Measurements from ENCODE around the gene TXNDC5. TPM values are rescaled to one million over a fixed set of nuclear protein-coding genes. Genes with fewer than 3 reads are reported as not detected.

Gene TXNDC5
- total RNA-seq, 1 experiment from 2014 or later, result 177 TPM

- ChIA-PET POLR2A (no interaction called here), CTCF (no interaction called here)
- TF ChIP-seq TCF7L2 (IDR thresholded peaks at IDR 0.05; ENCODE audit: low read depth, low read length) (no peak), POLR2AphosphoS5 (IDR thresholded peaks at IDR 0.05; ENCODE audit: low read depth, low read length) (no peak), CTCF (IDR thresholded peaks at IDR 0.05) (no peak), SIN3A (IDR thresholded peaks at IDR 0.05; ENCODE audit: borderline replicate concordance, insufficient read depth, low read depth, low read length) (no peak)
- TF ChIP-seq, protein P1, sequence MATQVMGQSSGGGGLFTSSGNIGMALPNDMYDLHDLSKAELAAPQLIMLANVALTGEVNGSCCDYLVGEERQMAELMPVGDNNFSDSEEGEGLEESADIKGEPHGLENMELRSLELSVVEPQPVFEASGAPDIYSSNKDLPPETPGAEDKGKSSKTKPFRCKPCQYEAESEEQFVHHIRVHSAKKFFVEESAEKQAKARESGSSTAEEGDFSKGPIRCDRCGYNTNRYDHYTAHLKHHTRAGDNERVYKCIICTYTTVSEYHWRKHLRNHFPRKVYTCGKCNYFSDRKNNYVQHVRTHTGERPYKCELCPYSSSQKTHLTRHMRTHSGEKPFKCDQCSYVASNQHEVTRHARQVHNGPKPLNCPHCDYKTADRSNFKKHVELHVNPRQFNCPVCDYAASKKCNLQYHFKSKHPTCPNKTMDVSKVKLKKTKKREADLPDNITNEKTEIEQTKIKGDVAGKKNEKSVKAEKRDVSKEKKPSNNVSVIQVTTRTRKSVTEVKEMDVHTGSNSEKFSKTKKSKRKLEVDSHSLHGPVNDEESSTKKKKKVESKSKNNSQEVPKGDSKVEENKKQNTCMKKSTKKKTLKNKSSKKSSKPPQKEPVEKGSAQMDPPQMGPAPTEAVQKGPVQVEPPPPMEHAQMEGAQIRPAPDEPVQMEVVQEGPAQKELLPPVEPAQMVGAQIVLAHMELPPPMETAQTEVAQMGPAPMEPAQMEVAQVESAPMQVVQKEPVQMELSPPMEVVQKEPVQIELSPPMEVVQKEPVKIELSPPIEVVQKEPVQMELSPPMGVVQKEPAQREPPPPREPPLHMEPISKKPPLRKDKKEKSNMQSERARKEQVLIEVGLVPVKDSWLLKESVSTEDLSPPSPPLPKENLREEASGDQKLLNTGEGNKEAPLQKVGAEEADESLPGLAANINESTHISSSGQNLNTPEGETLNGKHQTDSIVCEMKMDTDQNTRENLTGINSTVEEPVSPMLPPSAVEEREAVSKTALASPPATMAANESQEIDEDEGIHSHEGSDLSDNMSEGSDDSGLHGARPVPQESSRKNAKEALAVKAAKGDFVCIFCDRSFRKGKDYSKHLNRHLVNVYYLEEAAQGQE (IDR thresholded peaks at IDR 0.05; ENCODE audit: insufficient read depth in 1 of 2, low read depth in 2 of 2, low read length in 1 of 2), result no peak
- Histone ChIP-seq H3K36me3 (ENCODE audit: control insufficient read depth, insufficient read depth, low read length) (no peaks in the 10 kb centered on the region), H3K4me3 (ENCODE audit: low read depth in 2 of 2, low read length in 2 of 2) (no peak overlapping the region), H3K27ac (ENCODE audit: low read length) (no peak overlapping the region), H3K27me3 (ENCODE audit: control insufficient read depth, insufficient read depth, low read length) (no peaks in the 10 kb centered on the region; the same call in 1 of the 2 replicates), H3K4me1 (ENCODE audit: control insufficient read depth, insufficient read depth, low read length) (no peaks in the 10 kb centered on the region), H3K9me3 (ENCODE audit: control insufficient read depth, insufficient read depth, low read depth, low read length) (no peaks in the 10 kb centered on the region)
- no peak for ATAC-seq
- intact Hi-C loops (cut with micrococcal nuclease; ENCODE audit: unreplicated experiment) (no loop called here), in situ Hi-C loops (cut with HindIII; ENCODE audit: low pct_unique_long_range_greater_than_20kb, low sequenced_read_pairs) (no loop called here)
- no TSS peak for BruUV-seq (replicated peaks)
- no peak for DNase-seq (ENCODE audit: low read depth, low spot score)
Measured at GRCh38 chr6:7932625-7933024, 22.0 kb upstream of the TXNDC5 start.

DNA sequence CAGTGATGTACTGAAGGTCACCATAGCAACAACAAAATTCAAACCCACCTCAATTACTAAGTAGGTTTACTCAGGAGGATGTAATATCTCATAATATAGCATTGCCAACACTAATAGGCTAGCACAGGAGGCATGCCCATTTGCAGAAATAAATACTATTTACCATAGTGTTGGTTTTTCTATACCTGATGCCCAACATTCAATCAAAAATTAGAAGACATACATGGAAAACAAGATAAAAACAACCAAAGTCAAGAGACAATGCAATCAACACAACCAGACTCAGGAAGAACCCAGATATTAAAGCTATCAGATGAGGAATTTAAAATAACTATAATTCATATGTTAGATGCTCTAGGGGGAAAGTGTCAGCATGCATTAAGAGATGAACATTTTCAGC lies 14.3 kb upstream of the TXNDC5 start:
- CTCF ChIA-PET, result no interaction called here
- Histone ChIP-seq H3K4me3 (ENCODE audit: low read depth in 2 of 2, low read length in 2 of 2) (no peak overlapping the region), H3K27me3 (ENCODE audit: control insufficient read depth, insufficient read depth, low read length) (no peaks in the 10 kb centered on the region), H3K36me3 (ENCODE audit: control insufficient read depth, insufficient read depth, low read length) (no peaks in the 10 kb centered on the region), H3K4me1 (ENCODE audit: control insufficient read depth, insufficient read depth, low read length) (no peaks in the 10 kb centered on the region), H3K27ac (ENCODE audit: low read length) (no peak overlapping the region), H3K9me3 (ENCODE audit: control insufficient read depth, insufficient read depth, low read depth, low read length) (no peaks in the 10 kb centered on the region)
- intact Hi-C loops (cut with micrococcal nuclease; ENCODE audit: unreplicated experiment), result no loop called here
- no peak for ATAC-seq
- TF ChIP-seq TCF7L2 (IDR thresholded peaks at IDR 0.05; ENCODE audit: low read depth, low read length), result no peak
- no peak for TF ChIP-seq POLR2AphosphoS5 (IDR thresholded peaks at IDR 0.05; ENCODE audit: low read depth, low read length)
- TF ChIP-seq, protein P1 (IDR thresholded peaks at IDR 0.05; ENCODE audit: insufficient read depth in 1 of 2, low read depth in 2 of 2, low read length in 1 of 2), result no peak
- TF ChIP-seq SIN3A (IDR thresholded peaks at IDR 0.05; ENCODE audit: borderline replicate concordance, insufficient read depth, low read depth, low read length), result no peak
- TF ChIP-seq CTCF (IDR thresholded peaks at IDR 0.05), result no peak
- no TSS peak for BruUV-seq (replicated peaks)
- POLR2A ChIA-PET, result interaction anchor here (0.6 kb wide), 1 partner anchor 85 kb away, joined by 3 read pairs; no protein-coding TSS in a partner anchor
- in situ Hi-C loops (cut with HindIII; ENCODE audit: low pct_unique_long_range_greater_than_20kb, low sequenced_read_pairs), result no loop called here
- no peak for DNase-seq (ENCODE audit: low read depth, low spot score)
